Activated CD4-positive, alpha-beta T cell treated with anti-CD3 and anti-CD28 coated beads for 48 hours (primary cell): Measurements from ENCODE around the gene CNN3.

Experiments used
- DNase-seq: peaks from one replicate; pipeline ENCODE4 v3.0.0-alpha.2; 2020

CNN3 gene

DNA sequence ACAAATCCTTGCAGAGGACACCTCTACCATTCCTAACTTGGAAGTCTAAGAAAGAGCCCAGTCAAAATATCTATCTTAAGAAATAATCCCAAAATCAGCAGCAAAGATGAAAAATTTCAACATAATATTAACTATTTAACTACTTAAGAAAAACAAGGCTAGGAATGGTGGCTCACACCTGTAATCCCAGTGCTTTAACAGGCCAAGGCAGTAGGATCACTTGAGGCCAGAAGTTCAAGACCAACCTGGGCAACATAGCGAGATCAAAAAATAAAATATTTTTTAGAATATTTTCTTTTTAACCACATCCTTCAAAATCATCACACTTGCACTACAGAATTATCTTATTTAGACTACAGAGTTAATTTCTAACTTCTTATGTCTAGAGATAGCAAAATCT, 4.9 kb downstream of the CNN3 start:
- DNase-seq: no peak

- no peak for DNase-seq
Measured at GRCh38 chr1:94920061-94920460, 6.8 kb downstream of the CNN3 start.

DNA sequence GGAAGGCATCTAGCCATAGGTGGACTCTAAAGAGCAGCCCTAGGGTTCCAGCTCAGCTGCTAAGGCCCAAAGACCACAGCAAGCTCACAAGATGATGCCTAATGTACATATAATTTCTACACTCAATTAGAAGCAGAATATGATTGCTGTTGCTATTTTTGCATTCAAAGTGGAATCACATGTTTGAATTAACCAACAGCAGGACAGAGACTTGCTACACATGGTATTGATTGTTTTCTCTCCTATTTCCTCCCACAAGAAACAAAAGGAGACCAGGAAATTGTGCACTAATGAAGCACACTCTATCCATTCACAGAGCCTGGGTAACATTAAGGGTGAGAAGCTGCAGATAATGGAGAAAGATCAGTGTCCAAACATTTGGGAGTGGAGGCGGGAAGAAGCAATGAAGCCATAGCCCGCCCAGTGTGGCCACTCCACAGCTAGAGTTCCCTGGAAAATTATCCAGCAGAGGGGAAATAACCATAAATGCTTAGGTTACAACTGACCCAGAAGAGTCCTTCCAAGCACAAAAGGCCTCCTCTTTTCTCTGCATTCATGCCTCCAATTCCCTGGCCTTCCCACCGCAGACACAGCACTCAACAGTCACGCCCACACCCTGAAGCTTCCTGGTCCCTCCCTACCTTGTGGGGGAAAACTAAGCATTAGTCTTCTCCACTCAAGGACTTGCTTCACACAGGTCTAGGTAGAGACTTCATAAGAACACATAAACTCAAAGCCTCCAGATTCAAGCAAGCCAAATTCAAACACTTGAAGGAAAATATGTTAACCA, 7.5 kb downstream of the CNN3 start:
- no peak for DNase-seq

DNA sequence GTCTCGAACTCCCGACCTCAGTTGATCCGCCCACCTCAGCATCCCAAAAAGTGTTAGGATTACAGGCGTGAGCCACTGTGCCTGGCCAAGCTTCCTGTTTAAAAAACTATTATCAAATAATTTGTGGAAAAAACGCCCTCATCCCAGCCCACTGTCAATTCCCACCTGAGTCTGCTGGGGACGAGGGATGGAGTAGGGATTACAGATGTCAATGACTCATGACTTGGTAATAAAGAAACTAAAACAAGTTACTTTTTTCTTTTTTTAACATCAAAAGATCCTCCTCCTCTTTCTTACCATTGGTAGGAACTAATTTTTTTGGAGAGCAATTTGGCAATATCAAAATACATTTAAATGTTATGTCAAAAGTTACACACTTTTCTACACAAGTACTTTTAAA, 9.7 kb downstream of the CNN3 start:
- no peak for DNase-seq

DNA sequence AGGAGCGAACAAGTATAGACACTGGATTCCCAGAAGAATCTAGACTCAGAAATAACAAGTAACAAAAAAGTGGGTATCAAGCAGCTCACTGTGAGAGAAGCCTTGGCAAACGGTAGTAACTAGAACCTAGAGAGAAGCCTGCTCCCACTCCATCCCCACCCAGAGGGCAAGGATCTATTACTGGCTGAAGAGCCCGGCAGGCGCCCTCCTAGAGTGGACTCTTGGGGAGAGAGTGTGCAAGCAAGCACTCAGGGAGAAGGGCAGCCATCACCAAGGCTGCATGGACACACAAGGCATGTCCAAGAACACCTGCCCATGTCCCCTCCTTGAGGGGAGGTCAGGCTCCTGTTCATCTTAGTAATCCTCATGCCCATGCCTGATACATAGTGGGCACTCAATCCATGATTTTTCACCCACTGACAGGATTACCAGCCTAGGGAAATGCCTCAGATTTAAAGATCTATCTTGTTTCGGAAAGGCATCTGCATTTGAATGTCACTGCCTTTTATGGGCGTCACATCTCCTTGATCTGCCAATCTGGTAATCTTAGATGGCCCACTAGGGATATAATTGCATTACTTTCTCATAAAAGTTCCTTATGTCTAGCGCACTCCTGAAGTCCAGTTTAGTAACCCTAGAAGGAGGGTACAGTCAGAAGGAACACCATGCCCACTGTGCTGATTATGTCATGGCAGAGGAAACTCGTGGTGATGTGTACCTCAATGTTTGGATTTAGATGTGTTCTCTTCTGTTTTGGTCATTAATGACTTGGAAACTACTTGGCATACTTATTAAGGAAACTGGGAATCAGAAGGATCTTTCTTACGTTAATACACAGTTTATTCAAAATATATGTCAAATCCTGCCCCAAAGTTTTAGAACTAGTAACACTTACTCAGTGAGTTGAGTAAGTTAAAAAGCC, 14.4 kb downstream of the CNN3 start:
- DNase-seq: no peak

DNA sequence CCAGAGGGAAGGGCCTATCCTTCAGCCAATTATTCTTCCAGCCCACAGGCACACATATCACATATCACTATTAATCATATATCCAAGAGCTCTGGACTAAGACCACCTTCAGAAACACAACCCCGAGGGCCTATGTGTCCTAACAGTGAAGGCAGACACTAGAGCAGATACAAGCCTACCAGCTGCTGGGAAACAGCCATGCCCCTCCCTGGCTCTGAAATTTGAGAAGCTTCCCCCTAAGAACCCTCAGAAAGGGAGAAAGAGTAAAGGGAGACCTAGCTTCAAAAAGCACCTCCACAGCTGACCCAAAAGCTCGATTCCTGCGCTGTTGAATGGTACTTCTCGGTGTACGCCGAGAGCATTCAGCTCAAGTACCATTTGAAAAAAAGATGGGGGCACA, 17.4 kb downstream of the CNN3 start:
- DNase-seq: no peak

GRCh38 chr1:94908965-94909364, 17.9 kb downstream of the CNN3 start:
- DNase-seq: no peak

DNA sequence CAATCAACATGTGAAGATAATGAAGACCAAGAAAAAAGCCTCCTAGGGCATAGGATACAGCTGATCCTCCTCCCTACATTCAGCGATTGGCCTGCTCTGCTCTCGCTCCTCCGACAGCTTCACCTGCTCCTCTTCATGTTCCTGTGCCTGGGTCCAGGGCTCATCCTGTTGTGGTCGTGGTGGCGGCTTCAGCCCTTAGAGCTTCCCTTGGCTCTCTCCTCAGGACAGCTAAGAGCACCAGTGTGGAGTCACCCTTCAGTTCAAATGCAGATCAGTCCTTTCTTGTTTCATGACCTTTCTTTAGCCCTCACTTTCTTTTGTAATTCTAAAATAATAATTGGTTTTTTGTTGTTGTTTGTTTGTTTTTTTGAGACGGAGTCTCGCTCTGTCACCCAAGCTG, 18.7 kb downstream of the CNN3 start:
- no peak for DNase-seq

DNA sequence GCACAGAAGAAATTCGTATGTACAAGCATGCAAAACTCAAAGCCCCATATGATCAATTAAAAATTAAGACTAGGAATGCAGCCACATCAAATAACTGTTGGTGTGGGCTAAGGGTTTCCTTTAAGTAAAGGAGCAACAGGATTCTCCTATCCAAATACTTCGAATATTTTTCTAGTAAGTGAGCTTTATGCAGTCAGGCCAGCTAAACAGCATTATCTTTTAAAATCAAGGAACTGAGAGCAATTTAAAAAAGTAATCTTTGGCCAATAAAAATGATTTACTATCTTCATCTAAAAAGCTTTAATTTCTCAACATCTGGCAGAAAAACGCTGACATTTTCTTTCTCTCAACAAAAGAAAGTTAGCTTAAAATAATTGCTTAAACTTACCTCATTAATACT, 19.8 kb downstream of the CNN3 start:
- no peak for DNase-seq

DNA sequence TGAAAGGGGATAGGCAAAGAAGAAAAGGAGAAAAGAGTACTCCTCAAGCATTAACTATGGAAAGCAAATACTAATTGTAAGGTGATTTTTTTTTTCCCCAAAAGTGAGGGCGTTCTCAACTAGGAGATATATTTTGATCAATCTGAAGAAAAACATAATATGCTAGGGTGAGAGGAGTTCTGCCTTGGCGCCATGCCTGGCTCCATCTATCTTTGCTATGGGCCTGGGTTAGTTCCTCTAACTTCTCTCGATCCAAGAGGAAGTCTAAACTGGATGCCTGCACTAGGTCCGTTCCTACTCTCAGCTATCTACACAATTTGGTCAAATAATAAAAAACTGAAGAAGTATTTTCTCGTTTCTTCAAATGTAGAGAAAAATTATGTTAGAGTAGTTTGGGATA, 20.5 kb downstream of the CNN3 start:
- DNase-seq: no peak

DNA sequence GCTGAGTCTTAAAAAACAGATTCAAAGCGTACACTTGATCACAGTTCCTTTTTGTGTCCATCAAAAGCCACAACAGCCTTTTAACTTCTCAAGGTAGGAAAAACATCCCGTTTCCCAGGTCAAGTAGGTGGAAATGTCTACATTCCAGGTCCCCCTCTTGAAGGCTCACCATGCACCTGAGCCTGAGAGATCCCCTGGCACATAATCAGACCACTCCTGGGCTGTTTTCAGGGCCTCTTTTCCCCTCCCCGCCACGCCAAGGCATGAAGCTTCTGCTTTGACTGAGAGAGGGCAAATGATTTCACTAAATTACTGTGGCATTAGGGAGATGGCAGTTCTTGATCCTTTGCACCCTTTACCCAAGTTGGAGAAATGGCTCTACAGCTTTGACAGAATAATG, 21.7 kb downstream of the CNN3 start:
- no peak for DNase-seq

DNA sequence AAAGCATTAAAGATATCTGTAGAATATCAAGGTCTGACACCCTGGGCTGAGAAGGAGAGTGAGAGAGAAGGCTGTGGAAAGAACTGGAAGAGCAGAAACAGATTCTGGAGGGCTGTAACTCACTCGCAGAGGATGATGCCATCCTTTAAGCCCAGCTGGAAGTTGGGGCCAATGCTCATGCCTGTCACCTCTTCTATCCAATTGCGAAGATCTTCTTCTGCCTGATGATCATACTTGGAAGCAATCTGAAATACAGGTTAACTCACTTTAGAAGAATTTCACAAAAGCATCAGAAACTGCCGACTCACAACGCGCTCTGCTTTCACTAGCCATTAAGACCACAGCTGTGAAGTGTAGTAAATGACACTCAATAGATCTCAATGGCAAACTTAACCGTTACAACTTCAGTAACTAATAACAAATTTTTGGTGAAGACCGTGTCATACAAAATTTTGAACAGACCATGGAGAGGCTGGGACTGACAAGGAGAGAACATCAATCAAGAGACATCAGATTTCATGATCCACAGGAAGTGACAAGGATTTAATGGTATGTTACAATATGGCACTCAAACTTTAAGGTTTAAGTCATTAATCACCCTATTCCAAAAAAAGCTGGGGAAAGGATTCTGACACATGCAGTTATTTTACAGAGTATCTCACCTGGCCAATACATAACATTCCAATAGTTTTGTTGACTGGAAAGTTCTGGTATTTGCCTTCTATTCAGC, 23.5 kb downstream of the CNN3 start:
- no peak for DNase-seq

DNA sequence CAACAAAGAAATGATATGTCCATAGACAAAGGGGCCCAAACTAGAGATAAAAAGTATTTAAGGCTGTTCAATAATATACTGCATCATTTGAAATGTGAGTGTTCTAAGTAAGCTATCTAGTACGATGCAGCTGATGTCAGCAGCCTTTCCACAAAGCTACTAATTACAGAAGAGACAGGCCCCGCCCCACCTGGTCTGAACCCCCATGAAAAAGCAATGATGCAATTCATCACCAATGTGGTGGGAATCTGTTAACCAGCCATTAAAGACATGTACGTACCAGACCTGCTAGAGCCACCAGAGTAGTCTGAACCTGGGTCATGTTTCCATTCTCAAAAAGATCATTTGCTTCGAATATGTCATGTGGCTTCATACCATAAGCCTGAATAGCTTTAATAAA, 25.1 kb downstream of the CNN3 start:
- DNase-seq: no peak

DNA sequence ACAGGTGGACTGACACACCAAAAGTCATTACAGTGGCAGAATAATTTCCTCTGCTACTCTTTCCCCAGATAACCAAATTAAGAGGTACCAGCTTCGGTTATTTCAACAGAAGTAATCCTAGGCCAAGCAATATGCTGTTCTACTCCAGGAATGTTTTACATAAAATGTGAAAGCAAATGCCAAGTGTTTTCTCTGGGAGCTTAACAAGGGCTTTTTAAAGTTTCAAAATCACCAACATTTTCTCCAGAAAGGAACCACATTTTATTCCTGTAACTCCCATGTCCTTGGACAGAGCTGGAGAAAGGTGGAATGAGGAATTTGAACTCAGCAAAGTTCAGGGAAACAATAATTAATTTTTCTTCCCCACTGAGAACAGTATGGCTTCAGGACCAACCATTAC, 27.2 kb downstream of the CNN3 start:
- no peak for DNase-seq

- no peak for DNase-seq
Measured at GRCh38 chr1:94898491-94899385, 28.2 kb downstream of the CNN3 start.

DNA sequence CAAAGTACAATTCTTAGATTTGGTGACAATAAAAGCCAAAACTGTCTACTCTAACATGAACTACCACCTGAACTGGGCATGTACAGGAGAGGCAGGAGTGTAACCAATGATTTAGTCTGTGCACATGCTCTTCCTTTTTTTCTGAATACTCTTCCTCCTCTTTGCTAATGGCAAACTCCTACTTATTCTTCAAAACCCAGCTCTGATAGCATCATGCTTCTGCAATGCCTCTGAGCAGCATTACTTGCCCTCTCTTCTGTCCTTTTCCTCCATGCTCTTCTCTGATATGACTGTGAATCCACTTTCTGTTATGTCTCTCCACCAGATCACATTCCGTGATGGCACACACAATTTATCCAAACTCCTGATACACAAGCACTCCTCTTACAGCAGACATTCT, 31.4 kb downstream of the CNN3 start:
- DNase-seq: no peak

GRCh38 chr1:94894630-94895029, 32.3 kb downstream of the CNN3 start:
- no peak for DNase-seq

- DNase-seq: no peak
Measured at GRCh38 chr1:94892604-94893254, 34.2 kb downstream of the CNN3 start.

DNA sequence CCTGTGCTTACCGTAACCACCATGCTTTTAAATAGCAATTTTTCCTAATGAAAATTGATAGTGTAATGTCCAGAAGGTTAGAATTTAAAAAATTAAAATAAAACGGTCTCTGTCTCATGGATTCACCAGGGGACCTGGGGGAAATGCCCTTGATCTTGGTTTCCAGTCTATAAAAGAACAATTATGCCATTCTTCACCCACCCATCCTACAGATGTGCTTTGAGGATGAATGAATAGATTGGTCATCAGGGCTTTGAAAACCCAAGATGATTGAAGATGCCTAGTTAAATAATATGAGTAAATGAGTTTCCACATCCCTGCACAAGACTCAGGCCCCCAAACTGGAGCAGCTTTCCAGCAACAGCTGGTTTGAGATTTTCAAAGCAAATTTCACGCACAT, 38.7 kb downstream of the CNN3 start:
- no peak for DNase-seq

- DNase-seq: no peak
Measured at GRCh38 chr1:94887603-94888171, 39.2 kb downstream of the CNN3 start.

DNA sequence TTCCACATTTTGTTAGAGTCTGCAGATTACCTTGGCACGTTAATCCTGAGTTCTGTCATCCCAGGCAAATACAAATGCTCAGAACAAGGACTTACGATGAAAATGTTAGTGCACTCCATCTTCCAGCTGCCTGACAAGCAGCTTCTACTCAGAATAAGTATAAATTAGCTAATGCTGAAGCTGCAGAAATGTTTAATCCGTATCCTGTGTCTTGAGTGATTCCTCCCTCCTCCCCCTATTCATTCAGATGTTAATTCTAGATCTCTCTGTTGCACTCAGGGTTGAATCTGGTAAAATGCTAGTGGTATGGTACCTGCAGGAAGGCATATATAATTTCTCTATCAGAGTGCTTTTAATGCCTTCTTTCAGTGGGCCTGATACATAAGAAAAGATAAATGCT, 39.8 kb downstream of the CNN3 start:
- no peak for DNase-seq

DNA sequence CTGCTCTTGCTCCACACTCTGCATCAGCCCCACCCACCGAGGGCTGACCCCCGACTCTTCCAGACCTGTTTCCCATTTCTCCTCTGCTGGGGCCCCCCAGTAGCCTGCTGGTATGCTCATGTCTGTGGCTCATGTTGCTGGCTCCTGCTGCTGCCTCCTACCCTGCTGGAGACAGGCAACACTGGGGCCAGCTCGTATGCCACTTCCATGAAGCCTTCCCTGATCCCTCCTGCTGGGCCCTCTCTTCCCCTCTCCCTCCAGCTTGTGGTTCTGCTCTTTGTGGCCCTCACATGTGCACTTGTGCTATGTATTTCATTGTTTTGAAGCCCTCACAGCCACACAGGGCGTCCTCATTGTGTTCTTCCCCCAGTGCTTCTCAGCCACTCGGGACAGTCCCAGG, 40.5 kb downstream of the CNN3 start:
- no peak for DNase-seq
